CD4-positive, alpha-beta T cell treated with Interleukin-4 for 4 hours (primary cell): ENCODE measurements around the gene HIVEP1.

Experiments used
- DNase-seq: peaks from one replicate; pipeline ENCODE4 v3.0.0-alpha.2; 2020

Gene HIVEP1

GRCh38 chr6:12012038-12012557 lies at the start of gene HIVEP1:
TSS of gene HIVEP1 (plus strand) at chr6:12012312. CDS start at chr6:12015629, 3,317 bp downstream.
- DNase-seq, result no peak

GRCh38 chr6:11963756-11964500 lies 48.2 kb upstream of the HIVEP1 start:
- no peak for DNase-seq

GRCh38 chr6:11964729-11965335 lies 47.3 kb upstream of the HIVEP1 start:
- no peak for DNase-seq

- DNase-seq, result no peak
Observed at GRCh38 chr6:11965499-11965898, 46.6 kb upstream of the HIVEP1 start.

- no peak for DNase-seq
Observed at GRCh38 chr6:11968241-11968806, 43.8 kb upstream of the HIVEP1 start.

- DNase-seq, result no peak
Observed at GRCh38 chr6:11969092-11969491, 43.0 kb upstream of the HIVEP1 start.

GRCh38 chr6:11970114-11970513 lies 42.0 kb upstream of the HIVEP1 start:
- no peak for DNase-seq

- DNase-seq, result no peak
Observed at GRCh38 chr6:11971154-11971553, 41.0 kb upstream of the HIVEP1 start.

- no peak for DNase-seq
Observed at GRCh38 chr6:11972270-11972669, 39.8 kb upstream of the HIVEP1 start.

- no peak for DNase-seq
Observed at GRCh38 chr6:11972806-11973205, 39.3 kb upstream of the HIVEP1 start.

GRCh38 chr6:11973238-11973637 lies 38.9 kb upstream of the HIVEP1 start:
- no peak for DNase-seq

- DNase-seq, result no peak
Observed at GRCh38 chr6:11974089-11974488, 38.0 kb upstream of the HIVEP1 start.

GRCh38 chr6:11975353-11975977 lies 36.6 kb upstream of the HIVEP1 start:
- DNase-seq, result peak; percentile 33

GRCh38 chr6:11976489-11976888 lies 35.6 kb upstream of the HIVEP1 start:
- no peak for DNase-seq

- DNase-seq, result no peak
Observed at GRCh38 chr6:11977193-11977592, 34.9 kb upstream of the HIVEP1 start.

- no peak for DNase-seq
Observed at GRCh38 chr6:11977738-11978137, 34.4 kb upstream of the HIVEP1 start.

- no peak for DNase-seq
Observed at GRCh38 chr6:11978169-11978987, 33.7 kb upstream of the HIVEP1 start.

- DNase-seq, result no peak
Observed at GRCh38 chr6:11979866-11980265, 32.2 kb upstream of the HIVEP1 start.

- no peak for DNase-seq
Observed at GRCh38 chr6:11983306-11983705, 28.8 kb upstream of the HIVEP1 start.

- no peak for DNase-seq
Observed at GRCh38 chr6:11987386-11987785, 24.7 kb upstream of the HIVEP1 start.

GRCh38 chr6:11989386-11989785 lies 22.7 kb upstream of the HIVEP1 start:
- DNase-seq, result no peak

GRCh38 chr6:11992086-11992485 lies 20.0 kb upstream of the HIVEP1 start:
- no peak for DNase-seq
